Stimulated activated memory B cell treated with anti-CD40 and anti-IgM and Interleukin-4, amounts not matched to agents 10 μg/mL and 1 μg/mL and 100 μg/mL, for 72 hours (primary cell): ENCODE data around the gene CDK5RAP2.

Experiments
- ATAC-seq: fragments of 150-1000 bp; cut with Tn5 transposase; 2 replicates; pipeline ENCODE4 v1.10.0; 2021
- H3K27ac Mint-ChIP-seq: one replicate; pipeline ENCODE4 v1.8.0; 2022; ENCODE audit warnings: mild to moderate bottlenecking, mixed read lengths
- H3K27me3 Mint-ChIP-seq: one replicate; pipeline ENCODE4 v1.8.0; 2022; ENCODE audit warnings: mixed read lengths
- H3K36me3 Mint-ChIP-seq: one replicate; pipeline ENCODE4 v1.8.0; 2022; ENCODE audit warnings: mixed read lengths
- H3K4me1 Mint-ChIP-seq: one replicate; pipeline ENCODE4 v1.8.0; 2022; ENCODE audit warnings: mixed read lengths
- H3K4me3 Mint-ChIP-seq: one replicate; pipeline ENCODE4 v1.8.0; 2022; ENCODE audit warnings: mild to moderate bottlenecking, moderate library complexity, mixed read lengths
- H3K9me3 Mint-ChIP-seq: one replicate; pipeline ENCODE4 v1.8.0; 2022; ENCODE audit warnings: mixed read lengths

The CDK5RAP2 gene

DNA sequence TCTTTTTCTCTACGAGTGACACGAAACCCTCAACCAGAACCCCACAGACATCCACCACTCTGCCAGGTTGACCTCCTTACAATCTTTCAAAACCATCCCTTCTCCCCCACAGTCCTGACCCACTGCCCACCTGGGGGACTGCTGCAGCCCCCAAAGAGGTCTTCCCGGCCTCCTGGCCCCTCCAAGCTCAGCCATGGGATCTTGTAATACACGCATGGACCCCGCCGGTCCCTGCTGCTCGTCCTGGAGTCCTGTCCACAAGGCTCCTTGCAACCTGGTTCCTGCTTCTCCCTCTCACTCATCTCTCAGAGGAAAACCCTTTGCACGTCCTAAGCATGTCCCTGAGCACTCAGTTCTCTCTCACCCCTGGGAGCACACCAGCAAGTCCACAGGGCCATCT lies 187.3 kb downstream of the CDK5RAP2 start:
- Mint-ChIP-seq H3K27ac (no peak overlapping the region), H3K36me3 (peaks cover 70% of the 10 kb centered on the region), H3K4me1 (no peaks in the 10 kb centered on the region), H3K9me3 (no peaks in the 10 kb centered on the region), H3K27me3 (no peaks in the 10 kb centered on the region), H3K4me3 (no peak overlapping the region)
- ATAC-seq, result no peak

DNA sequence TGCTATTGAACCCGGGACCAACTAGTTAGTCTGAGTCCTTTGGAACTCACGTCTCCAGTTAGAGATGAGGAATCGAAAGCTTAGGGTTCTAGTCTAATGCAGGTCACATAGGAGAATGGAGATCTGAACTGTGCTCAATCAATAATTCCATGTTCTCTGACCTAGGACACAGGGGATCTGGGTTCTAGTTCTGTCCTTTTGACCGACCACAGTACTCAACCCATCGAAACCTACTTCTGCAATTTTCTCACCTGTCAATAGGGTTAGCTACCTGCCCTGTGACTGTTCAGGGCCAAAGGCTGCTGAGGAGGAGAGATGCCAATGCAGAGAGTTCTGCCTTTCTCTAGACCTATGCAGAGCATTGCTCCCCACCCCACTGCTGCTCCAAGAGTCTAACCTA lies 187.7 kb downstream of the CDK5RAP2 start:
- no peak for ATAC-seq
- Mint-ChIP-seq H3K4me3 (no peak overlapping the region), H3K4me1 (no peaks in the 10 kb centered on the region), H3K9me3 (no peaks in the 10 kb centered on the region), H3K27me3 (no peaks in the 10 kb centered on the region), H3K36me3 (peaks cover 75% of the 10 kb centered on the region), H3K27ac (no peak overlapping the region)

DNA sequence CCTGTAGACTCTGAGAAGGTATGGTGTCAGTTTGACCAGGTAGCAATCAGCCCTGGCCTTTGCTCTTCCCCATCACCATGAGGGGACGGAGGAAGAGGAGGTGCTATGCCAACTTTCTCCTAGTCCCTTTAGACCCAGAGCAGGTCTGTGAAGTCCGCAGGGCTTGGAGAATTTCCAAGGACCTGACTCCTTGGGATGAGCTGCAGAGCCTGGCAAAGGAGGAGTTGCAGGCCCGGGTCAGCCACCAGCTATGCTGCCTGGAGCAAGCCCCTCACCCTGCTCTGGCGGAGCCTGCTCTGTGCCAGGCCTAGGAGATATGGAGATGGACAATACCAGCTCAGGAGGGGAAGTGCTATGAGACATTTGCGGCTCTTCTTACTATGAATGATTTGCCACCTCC lies 188.3 kb downstream of the CDK5RAP2 start:
- Mint-ChIP-seq H3K4me3 (no peak overlapping the region), H3K4me1 (no peaks in the 10 kb centered on the region), H3K36me3 (peaks cover 78% of the 10 kb centered on the region), H3K9me3 (no peaks in the 10 kb centered on the region), H3K27me3 (no peaks in the 10 kb centered on the region), H3K27ac (no peak overlapping the region)
- no peak for ATAC-seq

DNA sequence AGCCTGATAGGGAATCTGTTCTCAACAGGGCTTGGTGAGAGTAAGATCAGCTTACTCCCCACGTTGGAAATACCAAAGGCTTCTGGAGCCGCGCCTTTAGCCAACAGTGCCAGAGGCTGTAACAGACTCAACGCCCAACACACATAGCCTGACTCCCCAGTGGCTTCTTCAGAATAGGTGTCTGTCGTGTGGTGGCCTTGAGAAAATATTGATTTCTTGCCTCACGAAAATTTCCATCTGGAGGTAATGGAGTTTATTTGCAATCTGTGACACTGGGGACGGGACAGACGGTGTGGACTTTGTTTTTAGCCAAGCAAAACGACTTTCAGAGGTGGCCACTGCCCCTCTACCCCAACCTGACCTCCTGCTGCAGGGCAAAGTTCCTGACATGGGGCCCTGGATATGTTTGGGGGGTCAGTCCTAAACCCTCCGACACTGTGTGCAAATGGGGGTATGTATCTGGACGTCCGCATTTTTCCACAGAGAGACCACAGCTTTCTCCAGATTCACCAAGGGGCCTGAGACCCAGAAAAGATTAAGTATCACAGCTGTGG lies 189.3 kb downstream of the CDK5RAP2 start:
- Mint-ChIP-seq H3K27ac (no peak overlapping the region), H3K36me3 (peaks cover 75% of the 10 kb centered on the region), H3K4me1 (no peaks in the 10 kb centered on the region), H3K27me3 (no peaks in the 10 kb centered on the region), H3K4me3 (no peak overlapping the region), H3K9me3 (no peaks in the 10 kb centered on the region)
- ATAC-seq, result no peak

DNA sequence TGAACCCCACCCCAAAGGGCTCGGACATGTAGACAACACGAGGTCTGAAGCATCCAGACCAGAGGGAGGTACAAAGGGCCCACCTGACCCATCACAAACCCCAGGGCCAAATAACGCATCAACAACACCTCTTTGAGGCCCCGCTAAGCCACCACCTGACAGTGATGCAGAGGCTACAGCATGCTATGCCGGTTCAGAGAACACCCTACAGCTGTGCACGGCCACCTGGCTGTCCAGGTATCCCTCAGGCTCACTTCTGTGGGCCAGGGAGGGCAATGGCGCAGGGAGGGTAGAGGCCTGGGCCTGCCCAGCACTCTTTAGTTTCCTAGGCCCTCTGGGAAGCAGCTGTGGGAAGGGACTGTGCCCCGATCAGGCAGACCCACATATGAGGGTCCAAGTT lies 190.1 kb downstream of the CDK5RAP2 start:
- ATAC-seq, result no peak
- Mint-ChIP-seq H3K27me3 (no peaks in the 10 kb centered on the region), H3K9me3 (no peaks in the 10 kb centered on the region), H3K36me3 (peaks cover 81% of the 10 kb centered on the region), H3K4me1 (no peaks in the 10 kb centered on the region), H3K4me3 (no peak overlapping the region), H3K27ac (no peak overlapping the region)

DNA sequence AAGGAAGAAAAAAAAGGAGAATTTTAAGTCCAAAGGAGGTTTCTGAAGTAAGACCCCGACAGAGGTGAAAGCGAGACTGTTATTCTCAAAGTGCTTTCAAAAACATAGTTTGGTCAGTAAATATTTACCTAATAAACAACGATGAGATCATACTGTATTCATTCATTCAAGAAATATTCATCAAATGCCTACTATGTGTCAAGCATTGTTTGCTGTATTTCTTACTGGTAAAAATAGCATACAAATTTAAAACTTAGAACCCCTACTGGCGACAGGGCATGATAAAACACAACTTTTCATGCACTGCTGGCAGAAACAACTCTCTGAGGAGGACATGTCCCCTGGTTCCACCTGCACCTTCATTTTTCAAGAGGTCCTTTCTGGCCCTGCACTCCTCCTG lies 190.7 kb downstream of the CDK5RAP2 start:
- peaks cover 78% of the 10 kb centered on the region for H3K36me3 Mint-ChIP-seq
- no peak overlapping the region for H3K27ac Mint-ChIP-seq
- H3K4me3 Mint-ChIP-seq, result no peak overlapping the region
- H3K4me1 Mint-ChIP-seq, result no peaks in the 10 kb centered on the region
- H3K27me3 Mint-ChIP-seq, result no peaks in the 10 kb centered on the region
- no peak for ATAC-seq
- no peaks in the 10 kb centered on the region for H3K9me3 Mint-ChIP-seq

DNA sequence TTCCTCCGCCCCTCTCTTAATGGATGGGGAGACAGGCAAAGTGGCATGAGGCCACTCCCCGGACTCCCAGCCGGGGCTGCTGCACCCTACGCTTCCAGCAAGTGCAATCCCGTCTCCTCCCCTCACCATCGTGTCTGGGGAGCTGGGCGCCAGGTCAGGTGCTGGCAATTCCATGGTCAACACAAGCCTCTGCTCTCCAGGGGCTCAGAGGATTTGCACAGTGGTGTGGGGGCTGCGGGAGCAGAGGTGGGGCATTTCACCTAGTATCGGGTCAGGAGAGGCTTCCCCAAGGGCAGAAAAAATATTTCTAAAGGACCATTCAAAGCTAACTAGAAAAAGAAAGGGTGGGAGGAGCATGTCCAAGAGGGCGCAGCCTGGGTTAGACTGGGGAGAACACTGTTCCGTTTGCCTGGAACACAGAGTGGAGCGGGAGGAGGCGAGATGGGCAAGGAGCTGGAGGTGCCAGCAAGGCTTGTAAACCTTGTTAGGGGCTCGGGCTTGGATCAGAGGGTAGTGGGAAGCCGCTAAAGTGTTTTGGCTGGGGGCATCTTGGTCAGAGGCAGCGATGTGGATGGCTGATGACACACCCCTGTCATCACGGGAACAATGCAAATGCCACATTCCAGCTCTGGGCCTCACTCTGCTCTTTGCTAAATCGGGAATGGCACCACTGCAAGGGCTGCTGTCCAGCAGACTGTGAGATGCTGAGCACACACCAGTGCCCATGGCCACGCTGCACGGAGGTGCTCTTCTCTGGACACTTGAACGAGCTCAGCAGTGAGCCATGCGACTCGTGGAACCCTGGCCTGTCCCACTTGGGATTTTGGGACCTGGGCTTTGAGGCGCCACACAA lies 191.7 kb downstream of the CDK5RAP2 start:
- Mint-ChIP-seq H3K36me3 (peaks cover 70% of the 10 kb centered on the region), H3K4me3 (no peak overlapping the region), H3K27ac (no peak overlapping the region), H3K27me3 (no peaks in the 10 kb centered on the region), H3K4me1 (no peaks in the 10 kb centered on the region), H3K9me3 (no peaks in the 10 kb centered on the region)
- no peak for ATAC-seq

DNA sequence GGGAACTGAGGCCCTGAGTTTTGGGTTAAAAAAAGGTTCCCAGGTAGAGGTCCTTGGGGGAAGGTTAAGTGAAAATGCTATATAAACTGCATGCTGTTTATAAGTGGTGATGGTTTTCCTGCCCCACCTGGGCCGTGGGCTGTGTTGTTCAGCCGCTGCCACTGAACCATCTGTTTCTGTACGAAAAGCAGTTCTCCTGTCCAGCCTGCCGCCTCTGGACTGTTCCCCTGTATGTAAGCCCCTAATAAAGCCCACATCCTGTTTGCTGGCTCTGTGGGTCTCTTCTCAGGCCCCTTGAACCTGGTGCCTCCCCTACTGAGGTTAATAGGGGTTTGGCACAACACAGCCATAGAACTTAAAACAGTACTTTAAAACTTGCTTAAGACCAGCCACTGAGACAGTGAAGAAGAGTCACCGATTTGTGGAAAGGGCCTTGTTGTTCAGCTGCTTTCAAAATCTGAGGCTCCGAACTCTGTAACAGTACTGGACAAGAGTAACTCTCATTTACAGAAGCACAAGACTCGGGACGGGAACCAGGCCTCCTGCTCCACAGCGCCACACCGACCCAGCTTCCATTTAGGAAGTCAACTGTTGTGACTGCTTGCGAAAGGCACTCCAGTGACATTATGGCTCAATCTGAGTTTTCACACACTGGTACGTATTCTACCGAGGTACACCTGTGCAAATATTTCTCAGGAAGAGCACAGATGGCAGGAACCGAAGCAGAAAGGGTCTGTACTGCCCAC lies 192.5 kb downstream of the CDK5RAP2 start:
- H3K27me3 Mint-ChIP-seq, result no peaks in the 10 kb centered on the region
- no peaks in the 10 kb centered on the region for H3K9me3 Mint-ChIP-seq
- ATAC-seq, result no peak
- peaks cover 66% of the 10 kb centered on the region for H3K36me3 Mint-ChIP-seq
- H3K4me3 Mint-ChIP-seq, result no peak overlapping the region
- no peak overlapping the region for H3K27ac Mint-ChIP-seq
- no peaks in the 10 kb centered on the region for H3K4me1 Mint-ChIP-seq

DNA sequence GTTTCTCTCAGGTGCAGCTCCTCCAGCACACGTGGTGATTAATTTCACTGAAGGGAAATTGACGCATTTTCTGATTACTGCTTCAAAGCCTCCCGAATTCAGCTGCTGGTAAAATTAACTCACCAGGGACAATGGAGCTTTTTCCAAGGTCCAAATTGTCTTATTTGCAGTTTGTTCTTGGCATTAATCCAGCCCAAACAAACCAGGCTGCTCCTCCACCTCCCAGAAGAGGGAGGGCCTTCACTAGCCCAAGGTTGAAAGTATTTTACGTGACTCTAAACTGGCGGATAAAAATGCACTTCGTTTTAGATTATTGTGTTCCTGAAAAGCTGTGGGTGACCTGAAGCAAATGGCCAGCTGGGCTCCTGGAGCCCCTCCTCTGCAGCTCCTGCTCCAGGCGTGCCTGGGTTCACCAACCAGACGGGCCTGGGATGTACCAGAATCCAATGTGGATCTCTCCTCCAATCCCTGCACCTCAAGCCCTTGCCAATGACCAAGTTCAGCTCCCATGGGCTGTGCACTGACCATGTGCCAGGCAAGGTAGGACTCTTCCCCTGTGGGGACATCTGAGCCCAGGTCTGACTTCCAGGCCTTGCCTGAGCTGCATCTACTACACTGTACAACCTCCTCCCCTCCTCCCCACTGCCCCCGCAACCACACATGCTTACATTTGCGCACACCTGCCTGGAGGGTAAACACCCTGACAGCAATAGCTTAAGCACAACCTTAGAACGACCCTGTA lies 193.4 kb downstream of the CDK5RAP2 start:
- no peak overlapping the region for H3K27ac Mint-ChIP-seq
- H3K27me3 Mint-ChIP-seq, result no peaks in the 10 kb centered on the region
- no peaks in the 10 kb centered on the region for H3K4me1 Mint-ChIP-seq
- H3K9me3 Mint-ChIP-seq, result no peaks in the 10 kb centered on the region
- ATAC-seq, result no peak
- H3K36me3 Mint-ChIP-seq, result peaks cover 67% of the 10 kb centered on the region
- no peak overlapping the region for H3K4me3 Mint-ChIP-seq

DNA sequence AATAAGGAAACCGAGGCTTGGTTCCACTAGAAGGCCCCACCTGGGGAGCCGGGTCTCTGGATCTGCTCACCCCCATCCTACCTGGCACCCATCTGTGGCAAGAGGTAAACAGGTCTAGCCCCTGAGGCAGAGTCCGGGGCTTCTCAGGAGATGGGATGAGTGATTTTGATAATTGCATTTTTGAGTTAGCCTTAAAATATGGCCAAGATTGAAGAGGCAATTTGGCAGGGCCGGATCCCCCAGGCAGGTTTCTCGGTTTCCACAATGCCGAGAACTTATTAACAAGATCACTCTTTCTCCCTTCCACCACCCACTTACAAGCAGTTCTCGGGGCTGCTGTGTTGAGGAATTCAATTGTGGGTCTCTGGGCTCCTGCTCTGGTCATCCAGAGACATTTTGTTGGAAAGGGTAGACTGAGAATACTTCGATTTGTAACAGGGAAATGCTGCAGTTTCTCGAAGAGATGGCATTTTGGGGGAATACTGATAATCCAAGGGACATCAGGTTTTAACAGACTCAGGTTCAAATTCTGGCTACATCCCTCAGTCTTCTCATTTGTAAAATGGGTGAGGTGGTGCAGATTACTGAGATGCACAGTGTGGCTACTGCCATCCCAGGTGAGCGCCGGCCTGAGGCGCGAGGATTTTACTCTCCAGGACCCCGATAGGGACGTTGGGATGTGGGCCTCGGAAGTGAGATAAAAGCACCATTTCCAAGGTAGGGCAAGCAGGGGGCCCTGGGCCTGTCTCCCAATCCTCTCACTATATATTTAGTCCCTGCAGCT lies 194.2 kb downstream of the CDK5RAP2 start:
- Mint-ChIP-seq H3K36me3 (peaks cover 64% of the 10 kb centered on the region), H3K4me1 (no peaks in the 10 kb centered on the region), H3K4me3 (no peak overlapping the region), H3K27ac (no peak overlapping the region), H3K27me3 (no peaks in the 10 kb centered on the region), H3K9me3 (no peaks in the 10 kb centered on the region)
- no peak for ATAC-seq

DNA sequence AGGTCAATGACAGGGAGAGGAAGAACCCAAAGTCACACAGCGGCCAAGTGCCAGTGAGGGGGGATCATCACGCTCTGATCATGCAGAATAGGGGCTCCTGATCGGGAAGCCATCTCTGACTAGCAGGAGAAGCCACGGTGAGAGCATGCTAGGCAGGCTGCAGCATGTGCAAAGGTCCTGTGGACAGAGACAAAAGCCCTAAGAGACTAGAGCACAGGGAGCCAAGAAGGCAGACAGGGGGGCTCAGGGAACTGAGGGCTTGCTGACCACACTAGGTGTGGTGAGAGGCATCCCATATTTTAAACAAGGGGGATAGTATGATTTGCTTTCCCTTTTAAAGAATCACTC lies 195.1 kb downstream of the CDK5RAP2 start:
- no peak for ATAC-seq
- H3K36me3 Mint-ChIP-seq, result peaks cover 64% of the 10 kb centered on the region
- no peak overlapping the region for H3K4me3 Mint-ChIP-seq
- H3K9me3 Mint-ChIP-seq, result no peaks in the 10 kb centered on the region
- no peaks in the 10 kb centered on the region for H3K4me1 Mint-ChIP-seq
- H3K27me3 Mint-ChIP-seq, result no peaks in the 10 kb centered on the region
- H3K27ac Mint-ChIP-seq, result no peak overlapping the region

DNA sequence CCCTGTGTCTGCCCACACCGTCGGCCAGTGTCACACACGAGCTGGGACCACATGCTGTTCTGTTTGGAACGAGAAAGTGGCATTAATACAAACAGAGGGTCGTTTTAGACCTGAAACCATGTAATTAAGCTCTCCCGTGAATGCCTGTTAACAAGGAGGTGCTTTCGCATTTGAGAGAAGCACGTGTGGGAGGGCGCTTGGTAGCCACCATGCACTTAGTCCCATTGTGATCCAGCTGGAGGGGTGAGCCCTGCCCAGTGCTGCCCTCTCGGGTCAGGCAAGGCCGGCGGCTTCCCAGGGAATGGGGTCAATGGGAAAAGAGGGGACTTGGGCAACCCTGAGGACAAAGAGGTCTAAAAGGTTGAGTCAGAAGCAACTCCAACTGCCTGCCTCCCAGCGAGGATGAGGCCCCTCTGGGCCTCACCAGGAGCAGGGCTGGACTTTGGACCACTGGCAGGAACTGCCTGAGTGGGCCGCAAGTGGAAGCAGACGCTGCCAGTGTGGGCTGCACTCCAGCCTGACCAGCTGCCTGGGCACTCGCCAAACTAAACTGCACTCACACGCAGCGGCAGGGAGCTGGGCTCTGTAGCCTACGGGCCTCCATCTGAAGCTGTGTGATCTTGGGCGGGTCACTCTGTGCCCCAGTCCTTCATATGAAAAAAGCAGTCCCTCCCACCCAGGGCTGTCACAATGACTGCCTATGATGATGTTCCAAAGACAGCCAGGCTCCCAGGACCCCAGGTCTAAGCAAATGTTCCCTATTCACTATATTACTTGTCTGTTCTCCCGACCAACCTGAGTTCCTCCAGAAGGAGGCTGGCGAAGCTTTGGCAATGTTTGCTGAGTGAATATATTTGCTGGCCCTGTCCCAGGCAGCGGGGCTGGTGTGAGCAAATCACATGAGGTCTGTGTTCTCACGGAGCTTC lies 195.7 kb downstream of the CDK5RAP2 start:
- no peaks in the 10 kb centered on the region for H3K4me1 Mint-ChIP-seq
- no peak overlapping the region for H3K4me3 Mint-ChIP-seq
- H3K36me3 Mint-ChIP-seq, result peaks cover 61% of the 10 kb centered on the region
- H3K9me3 Mint-ChIP-seq, result no peaks in the 10 kb centered on the region
- ATAC-seq, result no peak
- H3K27me3 Mint-ChIP-seq, result no peaks in the 10 kb centered on the region
- no peak overlapping the region for H3K27ac Mint-ChIP-seq

DNA sequence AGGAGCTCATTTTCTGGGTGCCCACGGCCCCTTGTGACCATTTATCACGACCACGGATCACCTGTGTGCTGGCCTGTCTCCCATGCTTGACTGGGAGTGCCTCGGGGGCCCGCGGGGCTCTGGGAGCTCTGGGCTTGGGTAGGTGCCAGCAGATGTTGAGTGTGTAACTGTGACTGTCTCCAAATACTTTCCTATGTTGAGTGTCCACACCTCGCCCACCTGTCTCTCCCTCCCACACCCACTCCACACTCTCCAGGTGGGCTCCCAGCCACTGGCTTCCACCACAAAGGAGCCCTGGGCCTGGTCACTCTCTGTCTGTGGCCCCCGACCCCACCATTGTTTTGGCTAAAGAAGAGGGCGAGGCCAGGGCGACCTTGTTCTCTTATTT lies 196.4 kb downstream of the CDK5RAP2 start:
- peaks cover 55% of the 10 kb centered on the region for H3K36me3 Mint-ChIP-seq
- H3K9me3 Mint-ChIP-seq, result no peaks in the 10 kb centered on the region
- H3K4me1 Mint-ChIP-seq, result no peaks in the 10 kb centered on the region
- no peak for ATAC-seq
- H3K27ac Mint-ChIP-seq, result no peak overlapping the region
- no peak overlapping the region for H3K4me3 Mint-ChIP-seq
- H3K27me3 Mint-ChIP-seq, result no peaks in the 10 kb centered on the region

DNA sequence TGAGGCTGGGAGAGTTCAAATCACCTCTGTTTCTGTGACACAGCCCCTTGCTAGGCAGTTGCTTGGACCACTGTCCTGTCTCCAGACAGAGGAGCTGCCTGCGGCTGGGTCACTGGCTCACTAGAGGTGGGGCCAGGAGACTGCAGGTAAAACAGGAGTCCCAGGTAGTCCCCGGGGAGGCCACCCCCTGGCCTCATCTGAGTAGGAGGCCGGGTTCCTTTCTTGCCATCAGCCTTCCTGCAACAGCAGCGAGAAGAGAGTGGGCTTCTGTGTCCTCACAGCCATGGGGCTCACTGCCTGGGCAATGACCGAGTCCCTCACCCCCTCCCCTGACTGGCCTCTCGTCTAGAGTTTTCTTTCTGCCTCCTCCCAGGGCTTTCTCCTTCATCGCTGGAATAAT lies 197.5 kb downstream of the CDK5RAP2 start:
- ATAC-seq, result no peak
- Mint-ChIP-seq H3K27me3 (no peaks in the 10 kb centered on the region), H3K4me1 (no peaks in the 10 kb centered on the region), H3K4me3 (no peak overlapping the region), H3K36me3 (peaks cover 43% of the 10 kb centered on the region), H3K27ac (no peak overlapping the region), H3K9me3 (no peaks in the 10 kb centered on the region)
